Esophagus squamous epithelium (tissue), 4 donors: ENCODE data around the gene FIGNL2.

Experiments
- POLR2A ChIP-seq, 4 donors: fragments of 450-650 bp; IDR thresholded peaks; one replicate each; pipeline ENCODE4 v1.6.1; 2017; ENCODE audit warnings: antibody characterized with exemption in 4 of 4, mild to moderate bottlenecking in 4 of 4, moderate library complexity in 3 of 4
- TF ChIP-seq, protein P1 (sequence below), 6 experiments: fragments of 450-650 bp in 4 of 6; fragments of 200-600 bp in 2 of 6; sonication (generic) in 2 of 6; IDR thresholded peaks; one replicate each; pipeline ENCODE4 v1.5.1; 2016 to 2019; ENCODE audit warnings: antibody characterized with exemption in 6 of 6, mild to moderate bottlenecking in 4 of 6, moderate library complexity in 4 of 6

DNA sequence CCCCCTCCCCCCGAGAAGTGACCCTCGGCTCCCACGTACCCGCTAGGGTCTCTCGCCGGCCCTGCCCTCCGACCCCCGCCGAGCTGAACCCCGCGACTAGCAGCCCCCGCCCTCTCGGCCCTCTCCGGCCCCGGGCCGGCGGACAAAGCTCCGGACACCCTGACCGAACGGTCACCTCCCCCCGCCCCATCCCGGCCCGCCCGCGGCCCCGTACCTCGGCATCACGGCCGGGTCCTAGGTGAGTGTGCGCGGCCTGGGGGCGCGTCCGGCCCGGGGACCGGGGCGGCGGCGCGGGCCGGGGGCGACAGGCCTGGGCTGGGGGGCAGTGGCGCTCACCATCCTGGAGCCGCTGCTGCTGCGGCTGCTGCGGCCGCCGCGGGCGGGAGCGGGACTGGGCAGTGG, at the start of gene FIGNL2:
- TF ChIP-seq, protein P1, sequence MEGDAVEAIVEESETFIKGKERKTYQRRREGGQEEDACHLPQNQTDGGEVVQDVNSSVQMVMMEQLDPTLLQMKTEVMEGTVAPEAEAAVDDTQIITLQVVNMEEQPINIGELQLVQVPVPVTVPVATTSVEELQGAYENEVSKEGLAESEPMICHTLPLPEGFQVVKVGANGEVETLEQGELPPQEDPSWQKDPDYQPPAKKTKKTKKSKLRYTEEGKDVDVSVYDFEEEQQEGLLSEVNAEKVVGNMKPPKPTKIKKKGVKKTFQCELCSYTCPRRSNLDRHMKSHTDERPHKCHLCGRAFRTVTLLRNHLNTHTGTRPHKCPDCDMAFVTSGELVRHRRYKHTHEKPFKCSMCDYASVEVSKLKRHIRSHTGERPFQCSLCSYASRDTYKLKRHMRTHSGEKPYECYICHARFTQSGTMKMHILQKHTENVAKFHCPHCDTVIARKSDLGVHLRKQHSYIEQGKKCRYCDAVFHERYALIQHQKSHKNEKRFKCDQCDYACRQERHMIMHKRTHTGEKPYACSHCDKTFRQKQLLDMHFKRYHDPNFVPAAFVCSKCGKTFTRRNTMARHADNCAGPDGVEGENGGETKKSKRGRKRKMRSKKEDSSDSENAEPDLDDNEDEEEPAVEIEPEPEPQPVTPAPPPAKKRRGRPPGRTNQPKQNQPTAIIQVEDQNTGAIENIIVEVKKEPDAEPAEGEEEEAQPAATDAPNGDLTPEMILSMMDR (IDR thresholded peaks at IDR 0.05): no peak
- no peak for TF ChIP-seq POLR2A (IDR thresholded peaks at IDR 0.05)
